HepG2 (cell line): ENCODE measurements around the gene DCC.

Experiments
- ADNP ChIP-seq: sonication (generic); formaldehyde crosslinking; IDR thresholded peaks from 2 replicates; pipeline ENCODE4 v1.4.0; 2020; ENCODE audit warnings: missing genetic modification reagents
- ATF3 ChIP-seq: sonication (generic); formaldehyde crosslinking; IDR thresholded peaks from 2 replicates; pipeline ENCODE4 v1.4.0; 2020; ENCODE audit warnings: missing genetic modification reagents
- EHMT2 ChIP-seq: fragments of 200-600 bp; sonication (generic); IDR thresholded peaks from 2 replicates; pipeline ENCODE4 v1.7.0; 2017; ENCODE audit warnings: antibody characterized with exemption, low read depth, low read length, borderline replicate concordance
- ERF ChIP-seq: IDR thresholded peaks from 2 replicates; pipeline ENCODE4 v1.6.1; 2018; ENCODE audit warnings: missing biosample characterization, missing genetic modification reagents
- HNRNPK ChIP-seq: fragments of 200-400 bp; formaldehyde crosslinking; IDR thresholded peaks from 2 replicates; pipeline ENCODE4 v1.6.1; 2018; ENCODE audit warnings: low read length, low read depth, moderate library complexity, mild to moderate bottlenecking; ENCODE audit not compliant: poor library complexity, severe bottlenecking
- NFE2L2 ChIP-seq: fragments of 150-350 bp; IDR thresholded peaks from 2 replicates; pipeline ENCODE4 v1.6.1; 2014; ENCODE audit warnings: low read length
- NFYB ChIP-seq: sonication (generic); formaldehyde crosslinking; IDR thresholded peaks from 2 replicates; pipeline ENCODE4 v1.4.0; 2020; ENCODE audit warnings: missing genetic modification reagents
- RFX5 ChIP-seq: IDR thresholded peaks from 2 replicates; pipeline ENCODE4 v1.6.1; 2011; ENCODE audit warnings: low read depth, low read length, improper control_type of control experiment
- SIN3A ChIP-seq: IDR thresholded peaks from 2 replicates; pipeline ENCODE4 v1.6.1; 2011; ENCODE audit warnings: low read depth, mild to moderate bottlenecking, control low read depth, low read length, borderline replicate concordance
- TAF1 ChIP-seq: sonication (generic); formaldehyde crosslinking; IDR thresholded peaks from 2 replicates; pipeline ENCODE4 v1.4.0; 2020; ENCODE audit warnings: missing genetic modification reagents
- ZNF263 ChIP-seq: sonication (generic); formaldehyde crosslinking; IDR thresholded peaks from 2 replicates; pipeline ENCODE4 v1.4.0; 2020; ENCODE audit warnings: missing genetic modification reagents
- ZUFSP ChIP-seq: sonication (generic); formaldehyde crosslinking; IDR thresholded peaks from 2 replicates; pipeline ENCODE4 v1.9.0; 2021; ENCODE audit warnings: missing genetic modification reagents, mild to moderate bottlenecking, borderline replicate concordance
- TF ChIP-seq, protein P1 (sequence below): sonication (generic); formaldehyde crosslinking; IDR thresholded peaks from 2 replicates; pipeline ENCODE4 v1.8.0; 2022; ENCODE audit warnings: mild to moderate bottlenecking, missing genetic modification reagents, borderline replicate concordance

DNA sequence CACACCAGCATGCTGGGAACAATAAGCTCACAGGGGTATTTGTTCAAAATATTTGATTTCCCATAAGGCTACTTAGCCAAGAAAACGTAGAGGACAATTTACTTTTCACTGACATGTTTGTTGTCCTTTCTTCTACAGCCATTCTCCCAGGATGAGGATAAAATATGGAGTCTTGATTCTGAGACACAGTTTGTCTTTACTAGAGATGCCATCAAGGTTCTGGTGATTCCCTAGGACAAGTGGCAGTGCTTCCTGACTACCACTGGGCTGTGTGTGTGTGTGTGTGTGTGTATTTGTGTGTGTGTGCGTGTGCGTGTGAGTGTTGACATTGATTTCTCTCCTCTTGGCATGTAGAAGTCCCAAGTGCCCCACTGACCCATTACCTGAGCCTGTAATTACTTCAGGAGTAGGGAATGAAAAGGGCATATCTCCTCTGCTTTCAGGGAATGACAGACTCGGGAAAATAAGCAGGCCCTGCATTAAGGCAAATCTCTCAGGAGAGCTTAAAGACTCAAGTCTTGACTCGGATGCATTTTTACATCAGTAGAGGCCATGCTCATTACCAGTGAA lies 761.6 kb downstream of the DCC start:
- TF ChIP-seq ADNP: no peak
- TF ChIP-seq ZUFSP: no peak
- no peak for TF ChIP-seq NFE2L2
- TF ChIP-seq ATF3 (CRISPR knock-in tag): no peak
- TF ChIP-seq RFX5: no peak
- TF ChIP-seq HNRNPK: no peak
- no peak for TF ChIP-seq ERF (CRISPR knock-in tag)
- TF ChIP-seq, protein P1, sequence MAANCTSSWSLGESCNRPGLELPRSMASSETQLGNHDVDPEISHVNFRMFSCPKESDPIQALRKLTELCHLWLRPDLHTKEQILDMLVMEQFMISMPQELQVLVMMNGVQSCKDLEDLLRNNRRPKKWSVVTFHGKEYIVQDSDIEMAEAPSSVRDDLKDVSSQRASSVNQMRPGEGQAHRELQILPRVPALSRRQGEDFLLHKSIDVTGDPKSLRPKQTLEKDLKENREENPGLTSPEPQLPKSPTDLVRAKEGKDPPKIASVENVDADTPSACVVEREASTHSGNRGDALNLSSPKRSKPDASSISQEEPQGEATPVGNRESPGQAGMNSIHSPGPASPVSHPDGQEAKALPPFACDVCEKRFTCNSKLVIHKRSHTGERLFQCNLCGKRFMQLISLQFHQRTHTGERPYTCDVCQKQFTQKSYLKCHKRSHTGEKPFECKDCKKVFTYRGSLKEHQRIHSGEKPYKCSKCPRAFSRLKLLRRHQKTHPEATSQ: no peak
- no peak for TF ChIP-seq EHMT2
- TF ChIP-seq ZNF263 (CRISPR knock-in tag): no peak
- TF ChIP-seq NFYB (CRISPR knock-in tag): no peak
- no peak for TF ChIP-seq TAF1 (CRISPR knock-in tag)
- TF ChIP-seq SIN3A: no peak
